HG03060 (cell line): ENCODE measurements around the gene ARRDC1.
"Not testable (repeated sequence)": the region's sequence is repeated elsewhere in the genome, so short reads cannot be mapped to it uniquely, and the experiment has no call there.

Source experiments
- ATAC-seq: cut with Tn5 transposase; IDR thresholded peaks from one replicate; pipeline ENCODE4 v1.9.1; 2021; ENCODE audit warnings: low read depth, moderate number of reproducible peaks; ENCODE audit not compliant: unreplicated experiment

The ARRDC1 gene

GRCh38 chr9:137583347-137583746 lies 22.1 kb upstream of the ARRDC1 start:
- no peak for ATAC-seq

- ATAC-seq: no peak
Observed at GRCh38 chr9:137583957-137584356, 21.5 kb upstream of the ARRDC1 start.

GRCh38 chr9:137586854-137587253 lies 18.6 kb upstream of the ARRDC1 start:
- no peak for ATAC-seq

GRCh38 chr9:137588311-137588710 lies 17.2 kb upstream of the ARRDC1 start:
- no peak for ATAC-seq

GRCh38 chr9:137588891-137589290 lies 16.6 kb upstream of the ARRDC1 start:
- ATAC-seq: no peak

GRCh38 chr9:137589441-137590122 lies 15.9 kb upstream of the ARRDC1 start:
- peak; percentile 16 for ATAC-seq

- ATAC-seq: no peak
Observed at GRCh38 chr9:137590123-137590468, 15.4 kb upstream of the ARRDC1 start.

- ATAC-seq: peak; percentile 40
Observed at GRCh38 chr9:137590469-137591383, 14.8 kb upstream of the ARRDC1 start, which contains the start of gene ZMYND19. ZMYND19 (minus strand) TSS chr9:137590512; CDS start chr9:137590263, 249 bp downstream.

- no peak for ATAC-seq
Observed at GRCh38 chr9:137592767-137593166, 12.7 kb upstream of the ARRDC1 start.

- no peak for ATAC-seq
Observed at GRCh38 chr9:137593176-137593575, 12.3 kb upstream of the ARRDC1 start.

GRCh38 chr9:137596577-137596976 lies 8.9 kb upstream of the ARRDC1 start:
- not testable (repeated sequence) for ATAC-seq

- no peak for ATAC-seq
Observed at GRCh38 chr9:137598943-137599342, 6.5 kb upstream of the ARRDC1 start.

GRCh38 chr9:137602661-137603060 lies 2.8 kb upstream of the ARRDC1 start:
- ATAC-seq: no peak

GRCh38 chr9:137603879-137604278 lies 1.6 kb upstream of the ARRDC1 start:
- no peak for ATAC-seq

GRCh38 chr9:137604345-137605086 lies 970 bp upstream of the ARRDC1 start:
- no peak for ATAC-seq

- no peak for ATAC-seq
Observed at GRCh38 chr9:137606005-137606621, 627 bp downstream of the ARRDC1 start.

- no peak for ATAC-seq
Observed at GRCh38 chr9:137606734-137607138, 1.2 kb downstream of the ARRDC1 start.

- ATAC-seq: no peak
Observed at GRCh38 chr9:137607141-137607857, 1.8 kb downstream of the ARRDC1 start.

- ATAC-seq: no peak
Observed at GRCh38 chr9:137610944-137611343, 5.5 kb downstream of the ARRDC1 start.
